GM18861 (cell line): ENCODE results near the gene BLTP2.
"Not testable (repeated sequence)": the region's sequence is repeated elsewhere in the genome, so short reads cannot be mapped to it uniquely, and the experiment has no call there.

Source experiments
- ATAC-seq: cut with Tn5 transposase; IDR thresholded peaks from one replicate; pipeline ENCODE4 v1.9.1; 2021; ENCODE audit not compliant: unreplicated experiment

BLTP2 gene

GRCh38 chr17:28644787-28645575 lies at the start of gene BLTP2:
BLTP2 (minus strand) TSS chr17:28645158; CDS start chr17:28645056, 102 bp downstream.
- peak; percentile 79 for ATAC-seq

- no peak for ATAC-seq
Measured at GRCh38 chr17:28693869-28694268, 48.9 kb upstream of the BLTP2 start.

- ATAC-seq, result no peak
Measured at GRCh38 chr17:28689011-28689410, 44.1 kb upstream of the BLTP2 start.

- no peak for ATAC-seq
Measured at GRCh38 chr17:28688481-28688880, 43.5 kb upstream of the BLTP2 start.

- ATAC-seq, result no peak
Measured at GRCh38 chr17:28686296-28686695, 41.3 kb upstream of the BLTP2 start.

- no peak for ATAC-seq
Measured at GRCh38 chr17:28685366-28685765, 40.4 kb upstream of the BLTP2 start.

GRCh38 chr17:28684963-28685362 lies 40.0 kb upstream of the BLTP2 start:
- no peak for ATAC-seq

- no peak for ATAC-seq
Measured at GRCh38 chr17:28682655-28683054, 37.7 kb upstream of the BLTP2 start.

- ATAC-seq, result no peak
Measured at GRCh38 chr17:28675980-28676379, 31.0 kb upstream of the BLTP2 start.

- no peak for ATAC-seq
Measured at GRCh38 chr17:28675490-28675889, 30.5 kb upstream of the BLTP2 start.

- no peak for ATAC-seq
Measured at GRCh38 chr17:28669918-28670317, 25.0 kb upstream of the BLTP2 start.

- ATAC-seq, result no peak
Measured at GRCh38 chr17:28667870-28668269, 22.9 kb upstream of the BLTP2 start.

- ATAC-seq, result no peak
Measured at GRCh38 chr17:28665994-28666393, 21.0 kb upstream of the BLTP2 start.

GRCh38 chr17:28663723-28664122 lies 18.8 kb upstream of the BLTP2 start:
- no peak for ATAC-seq

- ATAC-seq, result no peak
Measured at GRCh38 chr17:28662527-28662829, 17.5 kb upstream of the BLTP2 start.

GRCh38 chr17:28661635-28662526 lies 16.9 kb upstream of the BLTP2 start, which contains the start of the genes SDF2 and SUPT6H:
SDF2 (minus strand) TSS chr17:28661906; CDS start chr17:28661876, 30 bp downstream.
SUPT6H (plus strand) TSS chr17:28662205; CDS start chr17:28673402, 11,197 bp downstream.
- peak; percentile 58 for ATAC-seq

GRCh38 chr17:28659497-28659881 lies 14.5 kb upstream of the BLTP2 start:
- ATAC-seq, result not testable (repeated sequence)

- not testable (repeated sequence) for ATAC-seq
Measured at GRCh38 chr17:28658766-28659496, 14.0 kb upstream of the BLTP2 start.

GRCh38 chr17:28658342-28658741 lies 13.4 kb upstream of the BLTP2 start:
- not testable (repeated sequence) for ATAC-seq

GRCh38 chr17:28657756-28658155 lies 12.8 kb upstream of the BLTP2 start:
- ATAC-seq, result no peak

GRCh38 chr17:28655160-28655559 lies 10.2 kb upstream of the BLTP2 start:
- no peak for ATAC-seq
